Endothelial cell of umbilical vein (primary cell): Measurements from ENCODE around the gene CSF2.

Source experiments
- CTCF ChIP-seq, 2 donors: IDR thresholded peaks; 1 replicate in 1 of 2; 2 replicates in 1 of 2; pipeline ENCODE4 v1.5.1; 2011; ENCODE audit warnings: low read length in 2 of 2, mild to moderate bottlenecking in 2 of 2, moderate library complexity in 2 of 2, control low read depth in 1 of 2, inconsistent platforms in 1 of 2, low read depth in 1 of 2; ENCODE audit not compliant: insufficient read depth in 1 of 2; ENCODE audit errors: extremely low read depth in 1 of 2
- MAX ChIP-seq: IDR thresholded peaks from 2 replicates; pipeline ENCODE4 v1.6.1; 2011; ENCODE audit not compliant: insufficient read depth, insufficient read length
- POLR2A ChIP-seq: IDR thresholded peaks from 2 replicates; pipeline ENCODE4 v1.6.1; 2012; ENCODE audit warnings: low read depth, mild to moderate bottlenecking, control low read depth, low read length

GRCh38 chr5:132099076-132099748, 25.6 kb downstream of the CSF2 start:
- TF ChIP-seq CTCF (IDR thresholded peaks at IDR 0.05; ENCODE audit: extremely low read depth in 1 of 2, insufficient read depth in 1 of 2, low read depth in 1 of 2, low read length in 2 of 2) = no peak
- no peak for TF ChIP-seq POLR2A
- no peak for TF ChIP-seq MAX
